Neural cell (in vitro differentiated cells): ENCODE results near the gene OPN4. TPM values are rescaled to one million over a fixed set of nuclear protein-coding genes. Genes with fewer than 3 reads are reported as not detected.

Experiments used
- H2AFZ ChIP-seq: fragments of 200-600, 300-800 bp; sonication (generic), shearing (Covaris generic); 2 replicates; pipeline ENCODE4 v1.6.0; 2014; ENCODE audit warnings: low read depth, mild to moderate bottlenecking, antibody characterized with exemption, low read length, moderate library complexity
- H3F3A ChIP-seq: fragments of 200-600 bp; shearing (Covaris generic); 2 replicates; pipeline ENCODE4 v1.6.1; 2016; ENCODE audit warnings: mild to moderate bottlenecking, moderate library complexity, mixed read lengths, antibody characterized with exemption, low read length; ENCODE audit not compliant: insufficient read depth, poor library complexity, severe bottlenecking
- H3K27ac ChIP-seq: fragments of 200-600, 300-800 bp; sonication (generic), shearing (Covaris generic); 2 replicates; pipeline ENCODE4 v1.5.1; 2014; ENCODE audit warnings: mild to moderate bottlenecking, low read length, moderate library complexity
- H3K27me3 ChIP-seq: fragments of 300-800, 200-600 bp; sonication (generic), shearing (Covaris generic); 2 replicates; pipeline ENCODE4 v1.6.0; 2014; ENCODE audit warnings: mild to moderate bottlenecking, low read depth, low read length, moderate library complexity; ENCODE audit not compliant: insufficient read depth
- H3K36me3 ChIP-seq: fragments of 300-800, 200-600 bp; sonication (generic), shearing (Covaris generic); 2 replicates; pipeline ENCODE4 v1.5.1; 2014; ENCODE audit warnings: mild to moderate bottlenecking, antibody characterized with exemption, low read length, moderate library complexity; ENCODE audit not compliant: insufficient read depth
- H3K4me2 ChIP-seq: fragments of 300-800, 200-600 bp; sonication (generic), shearing (Covaris generic); 2 replicates; pipeline ENCODE4 v1.6.0; 2014; ENCODE audit warnings: mild to moderate bottlenecking, low read length
- H3K4me3 ChIP-seq: fragments of 300-800, 200-600 bp; sonication (generic), shearing (Covaris generic); 2 replicates; pipeline ENCODE4 v1.5.1; 2014; ENCODE audit warnings: mild to moderate bottlenecking, low read length, moderate library complexity
- H3K79me2 ChIP-seq: fragments of 200-600 bp; shearing (Covaris generic); replicated peaks from 2 replicates; pipeline ENCODE4 v1.6.0; 2014; ENCODE audit warnings: mild to moderate bottlenecking, low read length, moderate library complexity; ENCODE audit not compliant: insufficient read depth
- H3K9ac ChIP-seq: fragments of 300-800, 200-600 bp; sonication (generic), shearing (Covaris generic); 2 replicates; pipeline ENCODE4 v1.6.1; 2016; ENCODE audit warnings: mild to moderate bottlenecking, low read length, mixed read lengths
- H3K9me2 ChIP-seq: fragments of 200-600 bp; shearing (Covaris generic); 2 replicates; pipeline ENCODE4 v1.6.1; 2016; ENCODE audit warnings: mild to moderate bottlenecking, low read length, mixed read lengths; ENCODE audit not compliant: insufficient read depth
- H3K9me3 ChIP-seq: fragments of 200-600, 300-800 bp; sonication (generic), shearing (Covaris generic); 2 replicates; pipeline ENCODE4 v1.6.1; 2016; ENCODE audit warnings: mild to moderate bottlenecking, mixed run types, low read length, moderate library complexity, mixed read lengths
- H4K20me1 ChIP-seq: fragments of 200-600 bp; shearing (Covaris generic); 2 replicates; pipeline ENCODE4 v1.6.1; 2016; ENCODE audit warnings: mild to moderate bottlenecking, mixed run types; ENCODE audit not compliant: insufficient read depth
- CTCF ChIP-seq: fragments of 450-650 bp; IDR thresholded peaks from 2 replicates; pipeline ENCODE4 v1.5.1; 2014; ENCODE audit warnings: antibody characterized with exemption, mild to moderate bottlenecking, moderate library complexity; ENCODE audit not compliant: poor library complexity, severe bottlenecking
- EP300 ChIP-seq: fragments of 450-650 bp; conservative IDR thresholded peaks from 2 replicates; pipeline ENCODE4 v1.6.1; 2014; ENCODE audit warnings: antibody characterized with exemption, mild to moderate bottlenecking, moderate library complexity; ENCODE audit not compliant: poor library complexity, severe bottlenecking
- EZH2 ChIP-seq: fragments of 200-600, 300-800 bp; shearing (Covaris generic), sonication (generic); IDR thresholded peaks from 2 replicates; pipeline ENCODE4 v1.6.1; 2014; ENCODE audit warnings: antibody characterized with exemption, low read length, borderline replicate concordance, mild to moderate bottlenecking; ENCODE audit not compliant: insufficient read depth, poor library complexity, severe bottlenecking
- MXI1 ChIP-seq: fragments of 450-650 bp; conservative IDR thresholded peaks from 2 replicates; pipeline ENCODE4 v1.6.1; 2014; ENCODE audit warnings: antibody characterized with exemption, mild to moderate bottlenecking; ENCODE audit not compliant: poor library complexity, severe bottlenecking
- POLR2AphosphoS5 ChIP-seq: IDR thresholded peaks from 2 replicates; pipeline ENCODE4 v1.6.1; 2012
- RAD21 ChIP-seq: fragments of 450-650 bp; conservative IDR thresholded peaks from 2 replicates; pipeline ENCODE4 v1.6.1; 2014; ENCODE audit warnings: antibody characterized with exemption, mild to moderate bottlenecking, moderate library complexity
- REST ChIP-seq: IDR thresholded peaks from 2 replicates; pipeline ENCODE4 v1.6.1; 2012; ENCODE audit warnings: borderline replicate concordance
- SMC3 ChIP-seq: fragments of 450-650 bp; conservative IDR thresholded peaks from 2 replicates; pipeline ENCODE4 v1.6.1; 2014; ENCODE audit warnings: antibody characterized with exemption, mild to moderate bottlenecking, moderate library complexity; ENCODE audit not compliant: poor library complexity
- TAF1 ChIP-seq: IDR thresholded peaks from 2 replicates; pipeline ENCODE4 v1.6.1; 2012; ENCODE audit warnings: low read depth
- polyA plus RNA-seq: library from polyadenylated mRNA; depleted of rRNA; stranded (reverse); fragments of >200 nt; gene quantifications from 2 replicates; pipeline ENCODE4 v1.2.3, GENCODE V29; 2014

Gene OPN4
- polyA plus RNA-seq, 1 donor from 2014 or later: not detected

GRCh38 chr10:86693275-86693674 lies 38.9 kb downstream of the OPN4 start:
- H3F3A ChIP-seq: no peaks in the 10 kb centered on the region
- no peaks in the 10 kb centered on the region for H3K36me3 ChIP-seq
- H3K27me3 ChIP-seq: no peaks in the 10 kb centered on the region
- no peak overlapping the region for H3K9ac ChIP-seq
- TF ChIP-seq SMC3 (no peak), EP300 (no peak), POLR2AphosphoS5 (no peak), REST (no peak), MXI1 (no peak), TAF1 (no peak)
- H3K9me3 ChIP-seq: no peaks in the 10 kb centered on the region
- H2AFZ ChIP-seq: no peak overlapping the region
- H3K27ac ChIP-seq: no peak overlapping the region
- H3K4me3 ChIP-seq: no peak overlapping the region
- no peaks in the 10 kb centered on the region for H4K20me1 ChIP-seq
- no peak overlapping the region for H3K4me2 ChIP-seq
- H3K9me2 ChIP-seq: no peaks in the 10 kb centered on the region
- no peaks in the 10 kb centered on the region for H3K79me2 ChIP-seq

DNA sequence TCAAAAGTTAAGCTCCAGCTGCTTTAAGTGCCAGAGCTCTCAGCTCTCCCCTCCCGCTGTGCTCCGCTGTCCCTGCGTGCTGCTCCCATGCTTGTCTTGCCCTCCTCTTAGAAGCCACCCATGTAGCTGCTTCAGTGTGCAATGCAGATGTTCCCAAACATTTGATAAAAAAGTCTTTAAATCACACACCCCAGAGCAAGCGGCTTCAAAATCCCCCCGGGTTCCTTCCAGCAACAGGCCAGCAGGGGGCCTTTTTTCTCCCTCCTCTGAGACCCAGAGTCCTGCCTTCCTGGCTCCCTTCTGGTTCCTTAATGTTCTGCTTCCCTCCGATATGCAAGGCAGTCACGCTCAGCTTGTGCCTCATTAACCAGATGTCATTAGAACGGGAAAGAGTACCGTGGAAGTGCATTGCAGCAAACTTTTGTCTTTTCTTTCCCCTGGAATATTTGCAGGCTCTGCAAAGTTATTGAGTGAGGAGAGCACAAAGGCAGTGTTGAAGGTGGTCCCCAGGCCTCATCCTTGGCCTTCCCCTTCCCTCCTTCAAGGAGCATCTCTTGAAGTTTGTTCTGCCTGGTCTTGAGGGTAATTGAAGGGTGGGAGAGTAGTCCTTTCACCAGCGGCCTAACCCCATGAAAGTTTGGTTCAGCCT lies 39.5 kb downstream of the OPN4 start:
- TF ChIP-seq MXI1 (no peak), EZH2 (no peak), EP300 (no peak), RAD21 (peak; percentile 11), SMC3 (no peak)
- H4K20me1 ChIP-seq: no peaks in the 10 kb centered on the region
- no peaks in the 10 kb centered on the region for H3F3A ChIP-seq
- no peak overlapping the region for H3K4me3 ChIP-seq
- H3K9me3 ChIP-seq: no peaks in the 10 kb centered on the region
- no peaks in the 10 kb centered on the region for H3K36me3 ChIP-seq
- no peak overlapping the region for H3K27ac ChIP-seq
- H3K79me2 ChIP-seq: no peaks in the 10 kb centered on the region
- H3K4me2 ChIP-seq: no peak overlapping the region
- no peaks in the 10 kb centered on the region for H3K9me2 ChIP-seq
- no peak overlapping the region for H2AFZ ChIP-seq
- H3K27me3 ChIP-seq: no peaks in the 10 kb centered on the region
- no peak overlapping the region for H3K9ac ChIP-seq

- no peak overlapping the region for H3K4me2 ChIP-seq
- H3F3A ChIP-seq: no peaks in the 10 kb centered on the region
- H3K79me2 ChIP-seq: no peaks in the 10 kb centered on the region
- H3K27ac ChIP-seq: no peak overlapping the region
- no peaks in the 10 kb centered on the region for H3K9me2 ChIP-seq
- no peaks in the 10 kb centered on the region for H3K27me3 ChIP-seq
- no peak for TF ChIP-seq RAD21
- TF ChIP-seq MXI1: no peak
- TF ChIP-seq EP300: no peak
- no peak for TF ChIP-seq POLR2AphosphoS5
- TF ChIP-seq CTCF: no peak
- TF ChIP-seq EZH2: no peak
- H3K9ac ChIP-seq: no peak overlapping the region
- no peaks in the 10 kb centered on the region for H3K9me3 ChIP-seq
- H2AFZ ChIP-seq: no peak overlapping the region
- no peak overlapping the region for H3K4me3 ChIP-seq
- H3K36me3 ChIP-seq: no peaks in the 10 kb centered on the region
- no peaks in the 10 kb centered on the region for H4K20me1 ChIP-seq
Measured at GRCh38 chr10:86698207-86698940, 44.0 kb downstream of the OPN4 start.
